ENCODE measurements around the gene KRTAP10-1.
"Not testable (repeated sequence)": the region's sequence is repeated elsewhere in the genome, so short reads cannot be mapped to it uniquely, and the experiment has no call there.

Gene KRTAP10-1

GRCh38 chr21:44539991-44540666, at the start of gene KRTAP10-1:
KRTAP10-1 (minus strand) TSS chr21:44540195; CDS start chr21:44540150, 45 bp downstream.
- Histone ChIP-seq H3K9me3 (ENCODE audit: control insufficient read depth, insufficient read depth, low read depth, low read length) (peaks cover 10% of the 10 kb centered on the region), H3K9ac (ENCODE audit: low read length) (no peak within 1 kb of the TSS), H3K27me3 (ENCODE audit: control insufficient read depth, insufficient read depth, low read length) (no peaks in the 10 kb centered on the region), H3K36me3 (ENCODE audit: control insufficient read depth, insufficient read depth, low read length) (no peaks in the 10 kb centered on the region), H3K4me1 (ENCODE audit: control insufficient read depth, insufficient read depth, low read length) (no peaks in the 10 kb centered on the region), H3K27ac (ENCODE audit: low read depth, low read length) (no peak within 1 kb of the TSS), H3K4me3 (ENCODE audit: low read depth, low read length) (no peak within 1 kb of the TSS)

DNA sequence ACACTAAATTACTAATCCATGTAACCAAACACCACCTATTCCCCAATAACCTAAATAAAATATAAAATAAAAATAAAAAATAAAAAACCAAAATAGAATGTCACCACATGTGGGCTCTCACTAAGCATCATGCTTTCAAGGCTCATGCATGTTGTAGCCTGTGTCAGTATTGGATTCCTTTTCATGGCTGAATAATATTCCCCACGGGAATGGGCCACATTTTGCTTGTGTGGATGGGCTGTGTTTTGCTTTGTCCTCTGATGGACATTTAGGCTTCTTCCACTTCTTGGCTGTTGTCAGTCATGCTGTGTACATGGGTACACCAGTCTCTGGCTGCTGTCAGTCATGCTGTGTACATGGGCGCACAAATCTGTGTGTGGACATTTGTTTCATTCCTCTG, 49.1 kb upstream of the KRTAP10-1 start:
- H3K4me1 ChIP-seq (ENCODE audit: control insufficient read depth, insufficient read depth, low read length) = peaks cover 21% of the 10 kb centered on the region
- no peaks in the 10 kb centered on the region for H3K36me3 ChIP-seq (ENCODE audit: control insufficient read depth, insufficient read depth, low read length)
- no peaks in the 10 kb centered on the region for H3K27me3 ChIP-seq (ENCODE audit: control insufficient read depth, insufficient read depth, low read length)
- H3K27ac ChIP-seq (ENCODE audit: low read depth, low read length) = no peak overlapping the region
- H3K4me3 ChIP-seq (ENCODE audit: low read depth, low read length) = no peak overlapping the region
- no peak overlapping the region for H3K9ac ChIP-seq (ENCODE audit: low read length)
- 0 out of 2 replicates have a peak, but pooled peaks cover 2% of the 10 kb centered on the region for H3K9me3 ChIP-seq (ENCODE audit: control insufficient read depth, insufficient read depth, low read depth, low read length)

- H3K9me3 ChIP-seq (ENCODE audit: control insufficient read depth, insufficient read depth, low read depth, low read length) = peaks cover 11% of the 10 kb centered on the region
- no peak overlapping the region for H3K27ac ChIP-seq (ENCODE audit: low read depth, low read length)
- H3K4me1 ChIP-seq (ENCODE audit: control insufficient read depth, insufficient read depth, low read length) = peaks cover 3% of the 10 kb centered on the region; the same call in 1 of the 2 replicates
- H3K36me3 ChIP-seq (ENCODE audit: control insufficient read depth, insufficient read depth, low read length) = no peaks in the 10 kb centered on the region
- H3K9ac ChIP-seq (ENCODE audit: low read length) = no peak overlapping the region
- no peaks in the 10 kb centered on the region for H3K27me3 ChIP-seq (ENCODE audit: control insufficient read depth, insufficient read depth, low read length)
- H3K4me3 ChIP-seq (ENCODE audit: low read depth, low read length) = no peak overlapping the region
These were observed 45.9 kb upstream of the KRTAP10-1 start for GRCh38 chr21:44585892-44586291.

- no peak overlapping the region for H3K9ac ChIP-seq (ENCODE audit: low read length)
- no peak overlapping the region for H3K4me3 ChIP-seq (ENCODE audit: low read depth, low read length)
- no peaks in the 10 kb centered on the region for H3K36me3 ChIP-seq (ENCODE audit: control insufficient read depth, insufficient read depth, low read length)
- H3K27ac ChIP-seq (ENCODE audit: low read depth, low read length) = no peak overlapping the region
- H3K27me3 ChIP-seq (ENCODE audit: control insufficient read depth, insufficient read depth, low read length) = no peaks in the 10 kb centered on the region
- no peaks in the 10 kb centered on the region for H3K4me1 ChIP-seq (ENCODE audit: control insufficient read depth, insufficient read depth, low read length)
- H3K9me3 ChIP-seq (ENCODE audit: control insufficient read depth, insufficient read depth, low read depth, low read length) = peaks cover 12% of the 10 kb centered on the region
These were observed 43.8 kb upstream of the KRTAP10-1 start for GRCh38 chr21:44583800-44584147.

DNA sequence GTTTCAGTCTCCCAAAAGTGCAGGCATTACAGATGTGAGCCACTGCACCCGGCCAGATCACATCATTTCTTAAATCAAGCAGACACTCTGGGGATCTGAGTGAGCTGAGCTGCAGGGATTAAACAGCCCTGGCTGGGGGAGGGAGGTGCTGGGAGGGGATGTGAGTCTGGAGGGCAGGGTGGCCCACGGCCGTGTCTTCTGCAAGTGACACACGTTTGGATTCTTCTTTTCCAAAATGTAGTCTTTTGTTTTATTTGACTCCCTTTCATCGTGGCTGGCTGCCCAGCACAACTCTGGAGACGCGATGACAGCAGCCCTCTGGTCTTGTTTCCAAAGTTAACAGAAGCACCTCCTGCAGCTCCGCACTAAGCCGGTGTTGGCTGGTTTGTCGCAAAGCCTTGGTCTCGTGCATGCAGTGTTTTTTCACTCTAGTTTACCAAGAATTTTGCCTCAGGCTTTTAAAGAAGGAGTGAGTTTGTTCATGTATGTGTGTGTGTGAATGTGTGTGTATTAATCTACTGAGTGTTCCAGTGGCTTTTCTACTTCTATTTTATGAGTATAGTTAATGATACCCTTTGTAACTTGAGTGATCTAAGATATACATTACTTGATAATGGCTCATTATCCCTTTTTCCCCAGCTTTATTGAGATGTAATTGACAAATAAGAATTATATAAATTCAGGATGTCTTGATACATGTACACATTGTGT, 43.2 kb upstream of the KRTAP10-1 start:
- H3K4me1 ChIP-seq (ENCODE audit: control insufficient read depth, insufficient read depth, low read length) = no peaks in the 10 kb centered on the region
- H3K4me3 ChIP-seq (ENCODE audit: low read depth, low read length) = no peak overlapping the region
- H3K27ac ChIP-seq (ENCODE audit: low read depth, low read length) = no peak overlapping the region
- H3K9me3 ChIP-seq (ENCODE audit: control insufficient read depth, insufficient read depth, low read depth, low read length) = peaks cover 12% of the 10 kb centered on the region
- no peaks in the 10 kb centered on the region for H3K36me3 ChIP-seq (ENCODE audit: control insufficient read depth, insufficient read depth, low read length)
- H3K27me3 ChIP-seq (ENCODE audit: control insufficient read depth, insufficient read depth, low read length) = no peaks in the 10 kb centered on the region
- H3K9ac ChIP-seq (ENCODE audit: low read length) = no peak overlapping the region

GRCh38 chr21:44582055-44582454, 42.1 kb upstream of the KRTAP10-1 start:
- H3K27me3 ChIP-seq (ENCODE audit: control insufficient read depth, insufficient read depth, low read length) = no peaks in the 10 kb centered on the region
- H3K36me3 ChIP-seq (ENCODE audit: control insufficient read depth, insufficient read depth, low read length) = no peaks in the 10 kb centered on the region
- H3K27ac ChIP-seq (ENCODE audit: low read depth, low read length) = no peak overlapping the region
- H3K9me3 ChIP-seq (ENCODE audit: control insufficient read depth, insufficient read depth, low read depth, low read length) = peaks cover 16% of the 10 kb centered on the region
- no peak overlapping the region for H3K4me3 ChIP-seq (ENCODE audit: low read depth, low read length)
- no peaks in the 10 kb centered on the region for H3K4me1 ChIP-seq (ENCODE audit: control insufficient read depth, insufficient read depth, low read length)
- no peak overlapping the region for H3K9ac ChIP-seq (ENCODE audit: low read length)

- H3K27me3 ChIP-seq (ENCODE audit: control insufficient read depth, insufficient read depth, low read length) = no peaks in the 10 kb centered on the region
- no peak overlapping the region for H3K9ac ChIP-seq (ENCODE audit: low read length)
- no peak overlapping the region for H3K27ac ChIP-seq (ENCODE audit: low read depth, low read length)
- peaks cover 20% of the 10 kb centered on the region for H3K9me3 ChIP-seq (ENCODE audit: control insufficient read depth, insufficient read depth, low read depth, low read length)
- no peak overlapping the region for H3K4me3 ChIP-seq (ENCODE audit: low read depth, low read length)
- H3K4me1 ChIP-seq (ENCODE audit: control insufficient read depth, insufficient read depth, low read length) = no peaks in the 10 kb centered on the region
- no peaks in the 10 kb centered on the region for H3K36me3 ChIP-seq (ENCODE audit: control insufficient read depth, insufficient read depth, low read length)
These were observed 41.2 kb upstream of the KRTAP10-1 start for GRCh38 chr21:44581158-44581557.

GRCh38 chr21:44580231-44580821, 40.3 kb upstream of the KRTAP10-1 start, which contains the start of gene KRTAP10-5:
KRTAP10-5 (minus strand) TSS chr21:44580604; CDS start chr21:44580578, 26 bp downstream.
- not testable (repeated sequence) for H3K4me3 ChIP-seq (ENCODE audit: low read depth, low read length); H3K27me3 ChIP-seq (ENCODE audit: control insufficient read depth, insufficient read depth, low read length); H3K36me3 ChIP-seq (ENCODE audit: control insufficient read depth, insufficient read depth, low read length); H3K4me1 ChIP-seq (ENCODE audit: control insufficient read depth, insufficient read depth, low read length); H3K27ac ChIP-seq (ENCODE audit: low read depth, low read length); H3K9ac ChIP-seq (ENCODE audit: low read length)
- peaks cover 17% of the 10 kb centered on the region for H3K9me3 ChIP-seq (ENCODE audit: control insufficient read depth, insufficient read depth, low read depth, low read length)

DNA sequence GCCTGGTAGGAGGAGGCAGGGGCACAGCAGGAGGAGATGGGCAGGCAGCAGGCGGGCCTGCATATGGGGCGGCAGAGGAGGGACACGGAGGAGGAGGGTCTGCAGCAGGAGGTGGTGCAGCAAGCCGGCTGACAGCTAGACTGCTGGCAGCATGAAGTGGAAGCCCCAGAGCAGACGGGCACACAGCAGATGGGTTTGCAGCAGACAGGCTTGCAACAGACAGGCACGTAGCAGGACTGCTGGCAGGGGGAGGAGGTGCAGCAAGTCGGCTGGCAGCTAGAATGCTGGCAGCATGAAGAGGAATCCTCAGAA, 39.8 kb upstream of the KRTAP10-1 start:
- H3K27me3 ChIP-seq (ENCODE audit: control insufficient read depth, insufficient read depth, low read length) = no peaks in the 10 kb centered on the region
- peaks cover 17% of the 10 kb centered on the region for H3K9me3 ChIP-seq (ENCODE audit: control insufficient read depth, insufficient read depth, low read depth, low read length)
- no peak overlapping the region for H3K27ac ChIP-seq (ENCODE audit: low read depth, low read length)
- no peak overlapping the region for H3K4me3 ChIP-seq (ENCODE audit: low read depth, low read length)
- 0 out of 2 replicates have a peak, but pooled peaks cover 4% of the 10 kb centered on the region for H3K4me1 ChIP-seq (ENCODE audit: control insufficient read depth, insufficient read depth, low read length)
- H3K36me3 ChIP-seq (ENCODE audit: control insufficient read depth, insufficient read depth, low read length) = no peaks in the 10 kb centered on the region
- no peak overlapping the region for H3K9ac ChIP-seq (ENCODE audit: low read length)

- no peaks in the 10 kb centered on the region for H3K27me3 ChIP-seq (ENCODE audit: control insufficient read depth, insufficient read depth, low read length)
- H3K9ac ChIP-seq (ENCODE audit: low read length) = no peak overlapping the region
- H3K27ac ChIP-seq (ENCODE audit: low read depth, low read length) = no peak overlapping the region
- 0 out of 2 replicates have a peak, but pooled peaks cover 5% of the 10 kb centered on the region for H3K4me1 ChIP-seq (ENCODE audit: control insufficient read depth, insufficient read depth, low read length)
- no peak overlapping the region for H3K4me3 ChIP-seq (ENCODE audit: low read depth, low read length)
- peaks cover 17% of the 10 kb centered on the region for H3K9me3 ChIP-seq (ENCODE audit: control insufficient read depth, insufficient read depth, low read depth, low read length)
- H3K36me3 ChIP-seq (ENCODE audit: control insufficient read depth, insufficient read depth, low read length) = no peaks in the 10 kb centered on the region
These were observed 39.2 kb upstream of the KRTAP10-1 start for GRCh38 chr21:44579056-44579832.

Measured in HUES6 (cell line).